K562 (cell line): ENCODE measurements around the gene ALDH3A2. TPM values are rescaled to one million over a fixed set of nuclear protein-coding genes. Genes with fewer than 3 reads are reported as not detected.
A peak's percentile ranks its signal among the peaks of the same experiment; 100 is the strongest.

Experiments used
- ATAC-seq: fragments of 200-7000 bp; cut with Tn5 transposase; 3 replicates; pipeline ENCODE4 v1.9.1; 2020; ENCODE audit warnings: moderate library complexity
- BruUV-seq: library from RNA; stranded (reverse); fragments of 400-500 nt; replicated peaks from 2 replicates; lab custom pipeline; 2021; lab: Mats Ljungman, UMichigan
- CTCF ChIA-PET: fragments of 300-600 bp; formaldehyde crosslinking; extraction: SDS; loops from one replicate; lab custom pipeline; 2021; ENCODE audit warnings: low intra/inter-chr PET ratio; lab: Yijun Ruan, JAX
- POLR2A ChIA-PET: fragments of 300-600, 350-650 bp; sonication (Branson Sonifier 250); formaldehyde crosslinking; extraction: SDS; loops from one replicate; lab custom pipeline; 2021; ENCODE audit warnings: antibody characterized with exemption, inconsistent platforms; lab: Yijun Ruan, JAX
- DNase-seq, 4 experiments: peaks; one replicate each; pipeline versions ENCODE4 v3.0.0 to v3.0.0-alpha.2; 2011 to 2018; ENCODE audit warnings: low spot score in 3 of 4, mixed read lengths in 3 of 4; ENCODE audit errors: extremely low read depth in 1 of 4
- FAIRE-seq: peaks from 2 replicates; lab custom pipeline; 2011; peaks lifted over from hg19 to GRCh38; lab: Jason Lieb, UNC
- H2AFZ ChIP-seq: 2 replicates; pipeline ENCODE4 v1.6.0; 2011; ENCODE audit warnings: low read depth, low read length, control low read depth, inconsistent platforms
- H3K27ac ChIP-seq: fragments of 200-600 bp; 3 replicates; pipeline ENCODE4 v1.8.0; 2011; ENCODE audit warnings: low read depth, mild to moderate bottlenecking, control low read depth, inconsistent platforms, low read length, moderate library complexity, mixed read lengths; ENCODE audit errors: extremely low read depth
- H3K27me3 ChIP-seq, 2 experiments: fragments of 300-600 bp in 1 of 2; 2 replicates in 1 of 2; 3 replicates in 1 of 2; pipeline versions ENCODE4 v1.6.0 to v1.8.0; 2011; ENCODE audit warnings: inconsistent platforms in 2 of 2, low read length in 2 of 2, mild to moderate bottlenecking in 1 of 2, mixed read lengths in 1 of 2, moderate library complexity in 1 of 2; ENCODE audit not compliant: control insufficient read depth in 2 of 2, insufficient read depth in 2 of 2
- H3K36me3 ChIP-seq: fragments of 300-600 bp; 3 replicates; pipeline ENCODE4 v1.8.0; 2011; ENCODE audit warnings: mild to moderate bottlenecking, low read length, inconsistent platforms; ENCODE audit not compliant: control insufficient read depth, insufficient read depth
- H3K4me1 ChIP-seq, 2 experiments: fragments of 200-600 bp in 1 of 2; replicated peaks in 1 of 2; 2 replicates in 1 of 2; 3 replicates in 1 of 2; pipeline versions ENCODE4 v1.5.1 to v1.8.0; 2011; ENCODE audit warnings: inconsistent platforms in 2 of 2, low read length in 2 of 2, mild to moderate bottlenecking in 1 of 2, mixed read lengths in 1 of 2, moderate library complexity in 1 of 2; ENCODE audit not compliant: control insufficient read depth in 2 of 2, insufficient read depth in 2 of 2
- H3K4me2 ChIP-seq: 2 replicates; pipeline ENCODE4 v1.6.1; 2011; ENCODE audit warnings: low read length, control low read depth, inconsistent platforms, mixed read lengths; ENCODE audit not compliant: insufficient read depth
- H3K4me3 ChIP-seq: fragments of 200-600 bp; sonication (generic), shearing (Covaris generic); 2 replicates; pipeline ENCODE4 v1.5.1; 2016; ENCODE audit warnings: control low read depth, inconsistent platforms
- H3K79me2 ChIP-seq: fragments of 200-600 bp; 3 replicates; pipeline ENCODE4 v1.8.0; 2011; ENCODE audit warnings: low read length, inconsistent platforms; ENCODE audit not compliant: control insufficient read depth, insufficient read depth
- H3K9ac ChIP-seq, 2 experiments: 2 replicates each; pipeline versions ENCODE4 v1.6.0 to v1.6.1; 2011; ENCODE audit warnings: low read depth in 2 of 2, low read length in 2 of 2, control low read depth in 1 of 2, inconsistent platforms in 1 of 2, mild to moderate bottlenecking in 1 of 2, mixed read lengths in 1 of 2; ENCODE audit not compliant: insufficient read depth in 1 of 2
- H3K9me1 ChIP-seq: one replicate; pipeline ENCODE4 v1.6.0; 2011; ENCODE audit warnings: inconsistent platforms, mild to moderate bottlenecking, low read length, moderate library complexity; ENCODE audit not compliant: control insufficient read depth, insufficient read depth
- H3K9me3 ChIP-seq: replicated peaks from 2 replicates; pipeline ENCODE4 v1.5.1; 2011; ENCODE audit warnings: low read depth, low read length, inconsistent platforms; ENCODE audit not compliant: control insufficient read depth, insufficient read depth
- H4K20me1 ChIP-seq: replicated peaks from 2 replicates; pipeline ENCODE4 v1.6.1; 2011; ENCODE audit warnings: low read length, inconsistent platforms, mixed read lengths; ENCODE audit not compliant: control insufficient read depth, insufficient read depth
- MBD1 ChIP-seq: fragments of 250-450 bp; sonication (Bioruptor Pico); IDR thresholded peaks from 2 replicates; pipeline ENCODE4 v1.8.0; 2022; ENCODE audit warnings: inconsistent platforms
- USF2 ChIP-seq: sonication (generic); formaldehyde crosslinking; IDR thresholded peaks from 2 replicates; pipeline ENCODE4 v1.5.0; 2020; ENCODE audit warnings: missing genetic modification reagents
- WGBS: fragments of 100-300 bp; shearing (Covaris generic); methylation state at CpG from one replicate; pipeline ENCODE4 v1.1.6; 2016; ENCODE audit warnings: low coverage, mixed read lengths; ENCODE audit not compliant: insufficient coverage; ENCODE audit errors: missing lambda C conversion rate; 5-methylcytosine and 5-hydroxymethylcytosine counted together
- in situ Hi-C: fragments of 300-500 bp; cut with MboI; formaldehyde crosslinking; loops from 4 replicates; pipeline ENCODE4 v1.15.0; 2018; ENCODE audit warnings: inconsistent platforms, mixed read lengths
- intact Hi-C: fragments of 100-400 bp; cut with micrococcal nuclease; formaldehyde crosslinking; loops from 2 replicates; pipeline ENCODE4 v1.14.2; 2022
- polyA plus RNA-seq, 8 experiments: library from polyadenylated mRNA; depleted of rRNA in 4 of 8; stranded (reverse) in 5 of 8; unstranded in 3 of 8; fragments of >200 nt; fragmentation: Nextera tagmentation in 2 of 8; fragmentation: Illumina TruSeq in 1 of 8; extraction: Ambion mirVana in 2 of 8; extraction: Trizol in 1 of 8; gene quantifications; 2 replicates each; pipeline versions ENCODE4 v1.2.1 to v1.2.3, GENCODE V29; 2011 to 2014; ENCODE audit warnings: inconsistent platforms in 1 of 8, missing spikeins in 1 of 8
- total RNA-seq, 7 experiments: library from RNA; depleted of rRNA in 6 of 7; stranded (reverse); fragments of >200 nt in 6 of 7; fragmentation: Illumina TruSeq in 2 of 7; extraction: Trizol in 2 of 7; gene quantifications; 2 replicates each; pipeline versions ENCODE4 v1.2.1 to v1.2.3, GENCODE V29; 2011 to 2021; ENCODE audit warnings: low replicate concordance in 1 of 7

ALDH3A2 gene
- total and polyA plus RNA-seq, 9 of the 15 experiments (the other 6 are each of a cell fraction or from before 2014, with no cell fraction given), result 0.01 to 0.78 (median 0.12) TPM; not detected in 5

- DNase-seq, result no peak
- no peaks in the 10 kb centered on the region for H3K36me3 ChIP-seq
- no peak overlapping the region for H3K4me2 ChIP-seq
- POLR2A ChIA-PET, result no interaction called here
- H3K4me1 ChIP-seq, result peaks cover 0 to 4% of the 10 kb centered on the region in 2 experiments; a peak in 2 of 5 replicates
- BruUV-seq, result no TSS peak
- peaks cover 0 to 24% of the 10 kb centered on the region in 2 experiments; a peak in 2 of 5 replicates for H3K27me3 ChIP-seq
- H3K27ac ChIP-seq, result no peak overlapping the region
- H3K79me2 ChIP-seq, result no peaks in the 10 kb centered on the region
- no peaks in the 10 kb centered on the region for H4K20me1 ChIP-seq
- H2AFZ ChIP-seq, result no peak overlapping the region
- no peak overlapping the region for H3K9ac ChIP-seq
- TF ChIP-seq MBD1, result no peak
- TF ChIP-seq USF2 (CRISPR knock-in tag), result 0 out of 2 replicates have a peak, but pooled peaks have one; percentile 28
- H3K9me1 ChIP-seq, result no peaks in the 10 kb centered on the region
- H3K4me3 ChIP-seq, result no peak overlapping the region
- no peak for ATAC-seq
- 11% methylated on average over 20 of the region's 55 CpGs for WGBS
- no peaks in the 10 kb centered on the region for H3K9me3 ChIP-seq
- in situ Hi-C loops, result no loop called here
- no peak for FAIRE-seq
- intact Hi-C loops, result no loop called here
- CTCF ChIA-PET, result no interaction called here
Measured at GRCh38 chr17:19724501-19725420, 76.2 kb downstream of the ALDH3A2 start.
